Vagina (tissue), 2 donors: ENCODE measurements around the gene AJM1.

Experiments
- CTCF ChIP-seq, 3 experiments: fragments of 450-650 bp in 2 of 3; fragments of 200-600 bp in 1 of 3; sonication (generic) in 1 of 3; IDR thresholded peaks; one replicate each; pipeline ENCODE4 v1.5.1; 2017 to 2019; ENCODE audit warnings: antibody characterized with exemption in 3 of 3, mild to moderate bottlenecking in 2 of 3, moderate library complexity in 2 of 3
- POLR2A ChIP-seq, 2 donors: fragments of 450-650 bp; IDR thresholded peaks; one replicate each; pipeline ENCODE4 v1.6.1; 2017; ENCODE audit warnings: antibody characterized with exemption in 2 of 2, mild to moderate bottlenecking in 2 of 2, moderate library complexity in 2 of 2
- POLR2AphosphoS5 ChIP-seq, 2 donors: sonication (generic); formaldehyde crosslinking; IDR thresholded peaks; one replicate each; pipeline ENCODE4 v1.9.0; 2017; ENCODE audit warnings: antibody characterized with exemption in 2 of 2, mild to moderate bottlenecking in 2 of 2, low read depth in 1 of 2; ENCODE audit not compliant: insufficient read depth in 1 of 2

GRCh38 chr9:136861874-136862457, 19.7 kb downstream of the AJM1 start:
- TF ChIP-seq POLR2AphosphoS5 (IDR thresholded peaks at IDR 0.05; ENCODE audit: insufficient read depth in 1 of 2, low read depth in 1 of 2), result no peak
- no peak for TF ChIP-seq CTCF (IDR thresholded peaks at IDR 0.05)
- TF ChIP-seq POLR2A (IDR thresholded peaks at IDR 0.05), result no peak
